Peyer's patch (tissue), 4 donors: ENCODE results near the gene TRAPPC12. TPM values are rescaled to one million over a fixed set of nuclear protein-coding genes. Genes with fewer than 3 reads are reported as not detected.

ENCODE experiments used
- DNase-seq, 3 donors: peaks; one replicate each; pipeline ENCODE4 v3.0.0-alpha.2; 2017 to 2019
- H3K27ac ChIP-seq, 4 donors: fragments of 200-600 bp; sonication (generic); one replicate each; pipeline ENCODE4 v1.5.1; 2016 to 2019
- H3K27me3 ChIP-seq, 2 donors: fragments of 200-600 bp; sonication (generic); one replicate each; pipeline ENCODE4 v1.5.1; 2019
- H3K36me3 ChIP-seq, 3 donors: fragments of 200-600 bp; sonication (generic); one replicate each; pipeline ENCODE4 v1.5.1; 2016 to 2019
- H3K4me1 ChIP-seq, 4 donors: fragments of 200-600 bp; sonication (generic); one replicate each; pipeline ENCODE4 v1.5.1; 2016 to 2019
- H3K4me3 ChIP-seq, 4 donors: fragments of 200-600 bp; sonication (generic); 1 replicate in 3 of 4; 2 replicates in 1 of 4; pipeline ENCODE4 v1.5.1; 2016 to 2019; ENCODE audit warnings: mild to moderate bottlenecking in 1 of 4
- H3K9me3 ChIP-seq, 4 donors: fragments of 200-600 bp; sonication (generic); one replicate each; pipeline ENCODE4 v1.5.1; 2016 to 2019; ENCODE audit warnings: mild to moderate bottlenecking in 1 of 4
- POLR2A ChIP-seq, 2 donors: fragments of 450-650 bp; IDR thresholded peaks; one replicate each; pipeline ENCODE4 v1.5.1; 2017; ENCODE audit warnings: antibody characterized with exemption in 2 of 2, mild to moderate bottlenecking in 2 of 2, moderate library complexity in 2 of 2
- total RNA-seq, 4 donors: library from RNA; depleted of rRNA; stranded (reverse); fragments of >200 nt; gene quantifications; one replicate each; pipeline ENCODE4 v1.1.0, GENCODE V29; 2016
- TF ChIP-seq, protein P1 (sequence below), 6 experiments: fragments of 450-650 bp in 4 of 6; fragments of 200-600 bp in 2 of 6; sonication (generic) in 1 of 6; IDR thresholded peaks; one replicate each; pipeline ENCODE4 v1.5.1; 2017 to 2019; ENCODE audit warnings: antibody characterized with exemption in 6 of 6, mild to moderate bottlenecking in 3 of 6, moderate library complexity in 1 of 6

Gene TRAPPC12
- 100 to 1,000 TPM; 122 to 191 (median 158) TPM for total RNA-seq

DNA sequence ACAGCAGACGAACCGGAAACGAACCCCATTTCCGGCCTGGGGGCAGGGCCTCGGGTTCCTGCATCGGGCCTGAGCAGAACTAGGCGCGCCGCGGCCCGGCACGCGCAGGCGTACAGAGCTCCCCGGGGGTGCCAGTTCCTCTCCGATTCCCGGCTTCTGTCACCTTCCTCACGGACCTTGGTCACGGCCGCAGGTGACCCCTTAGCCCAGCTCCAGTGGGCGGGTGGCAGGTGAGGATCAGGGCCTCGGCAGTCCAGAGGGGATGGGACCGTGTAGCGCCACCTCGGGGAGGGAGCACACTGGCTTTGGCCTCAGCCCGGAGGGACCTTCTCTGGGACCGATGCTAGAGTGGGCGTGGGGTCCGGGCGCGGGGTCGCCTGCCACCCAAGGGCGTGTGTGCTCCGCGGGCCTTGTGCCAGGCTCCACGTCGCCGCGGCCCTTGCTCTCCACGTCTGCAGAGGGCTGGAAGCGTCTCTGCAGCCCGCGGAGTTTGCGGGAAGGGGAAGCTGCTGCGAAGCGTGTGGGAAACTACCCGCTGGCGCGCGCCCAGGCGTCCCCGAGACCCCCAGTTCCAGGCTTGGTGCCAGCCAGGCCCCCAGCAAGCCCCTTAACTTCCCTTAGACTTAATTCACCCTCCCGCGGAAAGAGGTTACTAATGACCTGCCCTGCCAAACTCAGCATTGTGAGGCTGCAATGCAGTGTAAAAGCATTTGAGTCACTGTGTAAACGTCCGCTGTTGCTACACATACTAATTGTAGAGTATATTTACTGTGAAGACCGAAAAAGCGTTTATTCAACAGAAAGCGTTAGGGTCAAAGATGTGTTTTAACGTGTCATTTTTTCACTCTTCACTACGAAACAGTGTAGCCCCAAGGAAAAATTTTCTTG is at the start of gene TRAPPC12:
Gene TRAPPC12, plus strand, starts transcription at position 48 of the 888 bp plus-strand sequence. CDS start 7,930 bp downstream, outside the sequence.
- Histone ChIP-seq H3K4me3 (peak within 1 kb of the TSS; percentile 71 to 94 (median 86)), H3K36me3 (no peaks in the 10 kb centered on the region), H3K9me3 (no peaks in the 10 kb centered on the region), H3K27ac (peak within 1 kb of the TSS; percentile 86 to 91 (median 88)), H3K4me1 (peaks cover 0 to 37% (median 11%) of the 10 kb centered on the region in 4 donors), H3K27me3 (no peaks in the 10 kb centered on the region)
- TF ChIP-seq, protein P1, sequence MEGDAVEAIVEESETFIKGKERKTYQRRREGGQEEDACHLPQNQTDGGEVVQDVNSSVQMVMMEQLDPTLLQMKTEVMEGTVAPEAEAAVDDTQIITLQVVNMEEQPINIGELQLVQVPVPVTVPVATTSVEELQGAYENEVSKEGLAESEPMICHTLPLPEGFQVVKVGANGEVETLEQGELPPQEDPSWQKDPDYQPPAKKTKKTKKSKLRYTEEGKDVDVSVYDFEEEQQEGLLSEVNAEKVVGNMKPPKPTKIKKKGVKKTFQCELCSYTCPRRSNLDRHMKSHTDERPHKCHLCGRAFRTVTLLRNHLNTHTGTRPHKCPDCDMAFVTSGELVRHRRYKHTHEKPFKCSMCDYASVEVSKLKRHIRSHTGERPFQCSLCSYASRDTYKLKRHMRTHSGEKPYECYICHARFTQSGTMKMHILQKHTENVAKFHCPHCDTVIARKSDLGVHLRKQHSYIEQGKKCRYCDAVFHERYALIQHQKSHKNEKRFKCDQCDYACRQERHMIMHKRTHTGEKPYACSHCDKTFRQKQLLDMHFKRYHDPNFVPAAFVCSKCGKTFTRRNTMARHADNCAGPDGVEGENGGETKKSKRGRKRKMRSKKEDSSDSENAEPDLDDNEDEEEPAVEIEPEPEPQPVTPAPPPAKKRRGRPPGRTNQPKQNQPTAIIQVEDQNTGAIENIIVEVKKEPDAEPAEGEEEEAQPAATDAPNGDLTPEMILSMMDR (IDR thresholded peaks at IDR 0.05), result peak in 4 of 6 experiments; percentile 24 to 39 (median 36)
- TF ChIP-seq POLR2A (IDR thresholded peaks at IDR 0.05), result peak; percentile 71 to 84
- DNase-seq, result peak; percentile 93 to 96 (median 96)

DNA sequence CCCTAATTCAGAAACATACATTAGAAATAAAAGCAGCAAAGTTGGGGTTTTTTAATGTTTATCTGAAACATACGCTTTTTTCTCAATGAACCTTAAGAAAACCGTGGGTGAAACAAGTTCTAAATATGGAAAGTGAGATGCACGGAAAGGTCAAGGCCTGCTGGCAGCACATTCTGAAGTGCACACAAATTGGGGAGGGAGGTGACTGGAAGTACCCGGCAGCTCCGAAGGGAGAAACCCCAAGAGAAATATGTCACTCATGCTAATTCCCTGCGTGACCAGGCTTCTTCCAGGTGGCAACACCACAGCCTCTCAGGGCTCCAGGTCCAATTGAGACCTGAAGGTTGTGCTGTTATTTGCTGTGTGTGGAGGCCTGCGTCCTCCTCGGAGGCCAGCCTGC is 47.4 kb upstream of the TRAPPC12 start:
- Histone ChIP-seq H3K27me3 (no peaks in the 10 kb centered on the region), H3K36me3 (peaks cover 0 to 28% (median 0%) of the 10 kb centered on the region in 3 donors), H3K27ac (no peak overlapping the region), H3K4me3 (no peak overlapping the region), H3K9me3 (no peaks in the 10 kb centered on the region), H3K4me1 (no peaks in the 10 kb centered on the region)
- DNase-seq, result no peak
- TF ChIP-seq, protein P1 (IDR thresholded peaks at IDR 0.05), result no peak
- no peak for TF ChIP-seq POLR2A (IDR thresholded peaks at IDR 0.05)

DNA sequence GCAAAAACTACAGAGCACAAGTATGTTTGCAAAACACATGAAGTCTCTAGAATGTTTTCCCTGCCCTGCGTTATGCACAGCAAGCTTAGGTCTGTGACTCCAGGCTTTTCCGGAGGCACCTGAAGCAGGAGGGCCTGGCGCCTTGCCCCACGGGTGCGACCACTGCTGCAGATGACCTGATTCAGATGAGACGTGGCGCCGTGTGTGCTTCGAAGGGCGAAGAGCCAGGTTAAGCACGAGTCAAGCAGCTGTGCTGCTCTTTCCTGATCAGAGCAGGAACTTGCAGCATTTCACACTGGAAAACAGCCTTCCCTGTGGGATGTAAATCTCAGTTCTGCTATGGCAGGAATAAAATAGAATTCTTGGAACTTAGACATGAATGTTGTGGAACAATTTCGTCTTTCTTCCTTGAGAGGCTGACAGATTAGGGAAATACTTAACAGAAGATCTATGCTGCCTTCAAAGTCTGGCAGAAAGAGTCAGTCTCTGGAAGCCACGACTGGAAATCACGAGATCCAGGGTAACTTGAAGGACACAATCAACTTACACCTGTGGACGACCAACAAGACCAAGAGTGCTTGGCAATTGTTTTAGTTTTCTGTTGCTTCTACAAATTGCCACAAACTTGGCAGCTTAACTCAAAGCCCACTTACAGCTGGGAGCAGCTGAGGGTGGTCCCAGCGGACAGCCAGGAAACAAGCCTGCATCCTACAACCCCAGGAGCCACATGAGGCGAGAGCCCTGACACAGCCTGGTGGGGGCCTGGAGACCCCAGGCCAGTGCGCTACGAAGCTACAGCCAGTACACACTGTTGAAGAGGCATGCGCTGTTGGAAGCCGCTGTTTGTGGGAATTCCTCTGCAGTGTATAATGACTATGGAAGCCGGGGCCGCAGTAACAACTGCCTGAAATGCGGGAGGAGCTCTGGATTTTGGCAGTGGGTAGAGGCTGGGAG is 44.8 kb upstream of the TRAPPC12 start:
- no peak overlapping the region for H3K27ac ChIP-seq
- no peaks in the 10 kb centered on the region for H3K27me3 ChIP-seq
- no peak for DNase-seq

DNA sequence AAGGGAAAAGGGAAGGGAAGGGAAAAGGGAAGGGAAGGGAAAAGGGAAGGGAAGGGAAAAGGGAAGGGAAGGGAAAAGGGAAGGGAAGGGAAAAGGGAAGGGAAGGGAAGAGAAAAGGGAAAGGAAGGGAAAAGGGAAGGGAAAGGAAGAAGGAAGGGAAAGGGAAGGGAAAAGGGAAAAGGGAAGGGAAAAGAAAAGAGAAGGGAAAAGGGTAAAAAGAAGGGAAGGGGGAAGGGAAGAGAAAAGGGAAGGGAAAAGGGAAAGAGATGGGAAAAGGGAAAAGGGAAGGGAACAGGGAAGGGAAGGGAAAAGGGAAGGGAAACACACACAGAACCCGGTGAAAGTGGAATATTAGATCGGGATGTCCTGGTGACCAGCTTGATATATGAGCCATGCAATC is 42.6 kb upstream of the TRAPPC12 start:
- no peaks in the 10 kb centered on the region for H3K9me3 ChIP-seq
- H3K27ac ChIP-seq, result no peak overlapping the region
- H3K36me3 ChIP-seq, result peaks cover 0 to 23% (median 0%) of the 10 kb centered on the region in 3 donors
- no peak overlapping the region for H3K4me3 ChIP-seq
- TF ChIP-seq, protein P1 (IDR thresholded peaks at IDR 0.05), result no peak
- TF ChIP-seq POLR2A (IDR thresholded peaks at IDR 0.05), result no peak
- H3K27me3 ChIP-seq, result no peaks in the 10 kb centered on the region
- DNase-seq, result no peak
- H3K4me1 ChIP-seq, result no peaks in the 10 kb centered on the region

More for the DNA sequence above, 44.8 kb upstream of the TRAPPC12 start:
- no peaks in the 10 kb centered on the region for H3K4me1 ChIP-seq
- H3K9me3 ChIP-seq, result no peaks in the 10 kb centered on the region
- TF ChIP-seq POLR2A (IDR thresholded peaks at IDR 0.05), result no peak
- TF ChIP-seq, protein P1 (IDR thresholded peaks at IDR 0.05), result no peak
- peaks cover 0 to 28% (median 0%) of the 10 kb centered on the region in 3 donors for H3K36me3 ChIP-seq
- no peak overlapping the region for H3K4me3 ChIP-seq

DNA sequence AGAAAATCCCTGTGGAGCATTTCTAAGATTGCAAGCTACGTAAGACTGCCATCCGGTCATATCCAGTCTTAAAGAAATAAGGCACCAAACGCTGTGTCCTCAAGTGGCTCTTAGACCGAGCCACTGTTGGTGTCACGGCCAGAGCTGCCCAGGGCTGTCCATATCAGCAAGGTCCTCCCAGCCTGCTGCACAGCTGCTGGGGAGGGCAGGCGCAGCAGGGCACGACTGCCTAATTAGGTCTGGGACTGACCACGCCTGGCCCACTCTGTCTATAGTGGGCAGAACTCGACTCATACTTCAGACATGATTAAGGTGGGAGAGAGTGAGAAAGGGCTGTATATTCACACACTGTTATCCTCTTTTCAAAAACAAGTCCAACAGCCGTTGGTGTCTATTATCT is 41.2 kb upstream of the TRAPPC12 start:
- Histone ChIP-seq H3K4me3 (no peak overlapping the region), H3K27ac (no peak overlapping the region), H3K36me3 (peaks cover 0 to 17% (median 0%) of the 10 kb centered on the region in 3 donors), H3K9me3 (no peaks in the 10 kb centered on the region), H3K27me3 (no peaks in the 10 kb centered on the region), H3K4me1 (no peaks in the 10 kb centered on the region)
- no peak for DNase-seq
- TF ChIP-seq, protein P1 (IDR thresholded peaks at IDR 0.05), result no peak
- TF ChIP-seq POLR2A (IDR thresholded peaks at IDR 0.05), result no peak
